Measurements from ENCODE around the gene AK4.
"Not testable (repeated sequence)": the region's sequence is repeated elsewhere in the genome, so short reads cannot be mapped to it uniquely, and the experiment has no call there.

Gene AK4

GRCh38 chr1:65150583-65151263, 2.7 kb downstream of the AK4 start:
- no peak for DNase-seq

DNA sequence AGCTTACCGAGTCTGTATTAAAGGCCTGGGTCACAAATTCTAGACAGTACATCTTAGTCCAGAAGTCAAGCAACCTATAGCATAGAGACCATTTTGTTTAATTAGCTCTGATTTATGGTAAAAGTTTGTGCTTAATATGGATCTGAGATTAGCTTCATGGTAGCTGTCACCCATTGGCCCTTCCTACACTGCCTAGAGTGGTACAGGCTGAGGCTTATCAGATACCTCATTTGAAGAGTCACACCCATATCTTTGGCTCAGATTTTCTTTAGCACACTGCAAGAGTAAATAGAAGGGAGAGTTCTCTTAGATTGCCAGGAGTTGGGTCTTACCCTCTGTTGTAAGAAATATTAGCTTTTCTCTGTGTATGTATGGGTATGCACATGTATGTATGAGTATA, 3.6 kb downstream of the AK4 start:
- DNase-seq = no peak

- DNase-seq = no peak
Observed at GRCh38 chr1:65153635-65154034, 5.6 kb downstream of the AK4 start.

GRCh38 chr1:65156910-65157545, 9.0 kb downstream of the AK4 start:
- DNase-seq = no peak

GRCh38 chr1:65157546-65157941, 9.5 kb downstream of the AK4 start:
- DNase-seq = no peak

- DNase-seq = not testable (repeated sequence)
Observed at GRCh38 chr1:65159291-65159688, 11.3 kb downstream of the AK4 start.

DNA sequence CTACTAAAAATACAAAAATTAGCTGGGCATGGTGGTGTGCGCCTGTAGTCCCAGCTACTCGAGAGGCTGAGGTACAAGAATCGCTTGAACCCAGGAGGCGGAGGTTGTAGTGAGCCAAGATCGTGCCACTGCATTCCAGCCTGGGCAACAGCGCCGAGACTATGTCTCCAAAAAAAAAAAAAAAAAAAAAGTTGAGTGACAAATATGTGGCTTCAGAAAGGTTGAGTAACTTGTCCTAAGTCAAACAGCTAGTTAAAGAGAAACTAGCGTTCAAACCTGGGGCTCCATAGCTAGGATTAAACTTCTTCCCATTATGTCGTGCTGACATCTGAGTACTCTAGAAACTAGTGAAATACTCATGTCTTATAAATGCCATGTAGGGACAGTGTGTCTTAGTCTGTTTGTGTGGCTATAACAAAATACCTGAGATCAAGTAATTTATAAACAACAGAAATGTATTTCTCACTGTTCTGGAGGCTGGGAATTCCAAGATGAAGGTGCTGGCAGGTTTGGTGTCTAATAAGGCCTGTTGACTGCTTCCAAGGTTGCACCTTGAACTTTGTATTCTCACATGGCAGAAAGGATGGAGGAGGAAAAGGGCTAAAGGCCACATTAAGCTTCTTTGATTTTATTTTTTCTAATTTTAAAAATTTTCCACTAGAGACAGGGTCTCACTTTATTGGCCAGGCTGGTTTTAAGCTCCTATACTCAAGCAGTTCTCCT, 12.0 kb downstream of the AK4 start:
- DNase-seq = no peak

GRCh38 chr1:65163201-65163805, 15.3 kb downstream of the AK4 start:
- DNase-seq = peak; percentile 74

GRCh38 chr1:65164101-65164500, 16.1 kb downstream of the AK4 start:
- DNase-seq = not testable (repeated sequence)

- DNase-seq = peak; percentile 69
Observed at GRCh38 chr1:65164633-65165032, 16.6 kb downstream of the AK4 start.

GRCh38 chr1:65165269-65165993, 17.4 kb downstream of the AK4 start:
- peak; percentile 99 for DNase-seq

- no peak for DNase-seq
Observed at GRCh38 chr1:65166572-65167305, 18.7 kb downstream of the AK4 start.

DNA sequence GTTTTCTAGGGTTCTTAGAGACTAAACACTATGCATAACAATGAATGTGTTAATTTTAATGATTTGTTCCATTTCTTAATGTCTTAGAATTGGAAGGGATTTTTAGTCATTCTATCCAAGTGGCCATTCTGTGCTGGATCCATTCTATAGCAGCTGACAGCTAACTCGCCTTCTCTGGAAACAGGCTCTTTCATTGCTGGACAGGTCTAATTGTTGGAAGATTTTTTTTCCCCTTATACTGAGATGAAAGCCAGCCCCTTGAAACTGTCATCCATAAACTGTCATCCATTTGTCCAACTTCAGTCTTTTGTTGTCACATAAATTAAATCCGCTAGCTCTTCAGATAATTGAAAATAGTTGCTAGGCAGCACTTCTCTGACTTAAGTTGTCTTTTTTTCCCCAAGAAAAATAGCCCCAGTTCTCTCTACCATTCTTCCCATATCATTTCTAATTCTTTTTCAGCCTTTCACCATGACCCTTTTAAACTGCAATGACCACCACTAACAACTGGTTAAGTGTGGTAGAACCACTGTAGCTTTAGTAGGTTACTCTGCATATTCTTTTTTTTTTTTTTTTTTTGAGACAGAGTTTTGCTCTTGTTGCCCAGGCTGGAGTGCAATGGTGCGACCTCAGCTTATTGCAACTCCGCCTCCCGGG, 19.7 kb downstream of the AK4 start:
- no peak for DNase-seq

GRCh38 chr1:65168867-65169266, 20.9 kb downstream of the AK4 start:
- no peak for DNase-seq

DNA sequence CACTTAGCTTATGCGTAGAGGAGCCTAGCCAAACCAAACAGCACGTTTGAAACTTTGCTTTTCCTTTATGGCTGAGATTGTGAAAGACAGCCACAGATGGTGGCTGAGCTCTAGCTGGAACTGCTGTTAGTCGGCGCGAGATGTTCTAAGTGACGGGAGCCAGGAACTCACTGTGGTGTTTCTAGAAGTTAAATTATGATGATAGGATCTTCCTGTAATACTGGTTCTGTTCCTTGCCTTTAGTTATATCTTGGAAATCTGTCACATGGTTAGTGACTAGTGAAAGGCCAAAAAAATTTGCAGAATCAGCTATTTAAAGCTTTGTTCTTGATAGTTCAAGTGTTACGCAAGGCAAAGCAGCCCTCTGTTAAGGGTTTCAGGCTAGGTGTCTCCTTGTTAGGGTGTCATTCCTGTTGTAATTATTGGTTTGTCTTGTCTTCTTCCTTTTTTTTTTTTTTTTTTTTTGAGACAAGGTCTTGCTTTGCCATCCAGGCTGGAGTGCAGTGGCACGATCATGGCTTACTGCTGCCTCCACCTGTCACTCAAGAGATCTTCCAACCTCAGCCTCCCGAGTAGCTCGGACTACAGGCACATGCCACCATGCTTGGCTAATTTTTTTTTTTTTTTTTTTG, 22.6 kb downstream of the AK4 start:
- peak; percentile 89 for DNase-seq

DNA sequence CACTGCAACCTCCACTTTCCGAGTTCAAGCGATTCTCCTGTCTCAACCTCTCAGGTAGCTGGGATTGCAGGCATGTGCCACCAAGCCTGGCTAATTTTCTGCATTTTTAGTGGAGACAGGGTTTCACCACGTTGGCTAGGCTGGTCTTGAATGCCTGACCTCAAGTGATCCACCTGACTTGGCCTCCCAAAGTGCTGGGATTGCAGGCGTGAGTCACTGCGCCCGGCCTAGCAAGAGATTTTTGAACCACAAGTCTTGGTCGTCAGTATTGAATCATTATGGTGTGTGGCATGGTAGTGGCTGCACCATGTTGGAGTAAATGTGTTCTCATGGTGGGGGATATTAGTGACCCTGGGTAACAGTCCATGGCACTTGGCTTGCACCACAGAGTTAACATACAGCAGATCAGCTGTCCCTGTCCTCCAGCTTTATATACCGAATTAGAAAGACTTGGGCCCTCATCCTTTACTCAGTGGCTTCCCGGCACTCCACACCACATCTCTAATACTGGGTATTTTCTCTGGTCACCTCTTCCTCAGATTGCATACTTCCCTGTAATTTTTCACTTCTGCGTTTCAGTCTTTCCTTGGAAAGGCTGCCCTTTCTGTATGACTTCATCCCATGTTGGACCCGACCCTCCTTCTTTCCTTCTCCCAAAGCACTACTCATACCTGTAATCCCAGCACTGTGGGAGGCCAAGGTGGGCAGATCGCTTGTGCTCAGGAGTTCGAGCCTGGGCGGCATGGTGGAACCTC, 25.1 kb downstream of the AK4 start:
- DNase-seq = peak; percentile 63

- DNase-seq = peak; percentile 98
Observed at GRCh38 chr1:65174585-65174984, 26.6 kb downstream of the AK4 start.

DNA sequence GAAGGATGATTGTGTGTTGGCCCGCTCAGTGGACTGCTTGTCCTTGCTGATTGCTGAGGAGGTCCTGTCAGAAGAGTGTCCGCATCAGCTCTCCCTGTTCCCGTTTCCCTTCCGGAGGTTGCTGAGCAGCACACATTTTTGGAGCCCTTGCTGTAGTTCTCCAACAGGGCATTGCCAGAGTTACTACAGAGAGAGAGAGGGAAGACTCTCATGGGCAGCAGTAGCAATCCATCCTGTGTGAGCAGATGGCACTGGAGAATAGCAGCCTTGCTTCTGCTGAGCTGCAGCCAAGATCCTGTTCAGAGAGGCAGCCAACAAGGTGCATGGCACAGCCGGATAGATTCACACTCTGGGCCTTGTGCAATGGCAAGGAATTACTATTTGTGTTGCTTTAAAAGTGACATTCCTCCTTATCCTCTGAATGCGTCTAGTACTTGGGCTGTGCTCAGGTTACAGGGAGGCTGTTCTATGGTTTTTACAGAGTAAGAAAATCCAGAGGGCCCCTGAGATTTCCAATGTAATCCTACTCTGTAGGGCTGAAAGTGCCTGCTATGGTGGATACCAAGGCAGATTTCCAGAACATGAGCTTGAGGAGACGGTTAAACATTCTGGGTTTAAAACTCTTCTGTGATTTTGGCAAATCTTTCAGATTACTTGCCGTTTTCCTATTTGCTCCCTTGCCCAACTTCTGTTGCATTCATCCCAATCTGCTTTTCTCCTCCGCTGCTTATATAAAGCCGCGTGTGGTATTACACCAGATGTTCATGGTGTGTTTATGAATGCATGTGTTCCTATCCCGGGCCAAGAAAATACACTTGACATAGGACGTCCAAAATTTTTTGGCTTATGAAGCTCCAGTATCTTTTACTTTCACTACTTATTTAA, 27.4 kb downstream of the AK4 start:
- DNase-seq = no peak

GRCh38 chr1:65176056-65176450, 28.1 kb downstream of the AK4 start:
- no peak for DNase-seq

All from MV-4-11 (cell line).